ENCODE data around the gene ENTPD8. TPM values are rescaled to one million over a fixed set of nuclear protein-coding genes. Genes with fewer than 3 reads are reported as not detected.

Gene ENTPD8
- total and polyA plus RNA-seq, 2 of the 13 experiments (the other 11 are each of a cell fraction or from before 2014, with no cell fraction given): 0.26 to 0.44 TPM

- no CpG with 5 or more reads among the region's 23 CpGs for WGBS (ENCODE audit: low lambda C conversion rate)
- POLR2A ChIA-PET: no interaction called here
- H3K79me2 ChIP-seq (ENCODE audit: insufficient read depth, low read length): no peaks in the 10 kb centered on the region
- CTCF ChIA-PET (ENCODE audit: low intra/inter-chr PET ratio, low total read pairs): no interaction called here
- H3K27me3 ChIP-seq (ENCODE audit: control insufficient read depth in 1 of 2, insufficient read depth in 2 of 2, low read length in 2 of 2): peaks cover 0 to 3% of the 10 kb centered on the region in 2 experiments; a peak in 2 of 5 replicates
- H3K27ac ChIP-seq (ENCODE audit: extremely low read length, insufficient read depth, low read length): no peak overlapping the region
- FAIRE-seq (no peak), DNase-seq (ENCODE audit: low spot score) (no peak), ATAC-seq (peak; percentile 10; the same call in 1 of the 3 replicates)
- peak overlapping the region in 1 of 3 experiments; percentile 51; a peak in 1 of 6 replicates for H3K4me3 ChIP-seq (replicated peaks in 1 of 3; ENCODE audit: insufficient read depth in 1 of 3, low read depth in 2 of 3, low read length in 3 of 3)
- H4K20me1 ChIP-seq (ENCODE audit: insufficient read depth, low read length): no peaks in the 10 kb centered on the region
- H3K9me3 ChIP-seq (ENCODE audit: low read length): no peaks in the 10 kb centered on the region
- in situ Hi-C loops (cut with HindIII; ENCODE audit: extremely low pct_ligation_motif_present, low pct_unique_long_range_greater_than_20kb) (no loop called here), intact Hi-C loops (cut with micrococcal nuclease; ENCODE audit: unreplicated experiment) (no loop called here)
- no peaks in the 10 kb centered on the region for H3K36me3 ChIP-seq (replicated peaks in 1 of 2; ENCODE audit: control insufficient read depth in 1 of 2, insufficient read depth in 2 of 2, low read length in 2 of 2)
- peak overlapping the region; percentile 28; the same call in 1 of the 2 replicates for H3K9ac ChIP-seq (ENCODE audit: insufficient read depth, low read depth, low read length)
- peaks cover 54% of the 10 kb centered on the region for H3K4me1 ChIP-seq (ENCODE audit: insufficient read depth, low read length)
- H2AFZ ChIP-seq (ENCODE audit: low read length): no peak overlapping the region
- no TSS peak for BruUV-seq (replicated peaks)
- H3K4me2 ChIP-seq (ENCODE audit: low read depth, low read length): peak overlapping the region; percentile 66
- TF ChIP-seq ESRRA (CRISPR knock-in tag; IDR thresholded peaks at IDR 0.05; ENCODE audit: low read depth) (no peak), HMGXB3 (CRISPR knock-in tag; IDR thresholded peaks at IDR 0.05; ENCODE audit: borderline replicate concordance) (0 out of 2 replicates have a peak, but pooled peaks have one; percentile 21), ZFY (CRISPR knock-in tag; IDR thresholded peaks at IDR 0.05) (0 out of 2 replicates have a peak, but pooled peaks have one; percentile 30), SOX6 (IDR thresholded peaks at IDR 0.05) (no peak), SOX6 (CRISPR knock-in tag; IDR thresholded peaks at IDR 0.05) (no peak), SAFB2 (CRISPR knock-in tag; IDR thresholded peaks at IDR 0.05; ENCODE audit: borderline replicate concordance, low read depth) (peak; percentile 34; the same call in 1 of the 2 replicates), ZNF143 (CRISPR knock-in tag; IDR thresholded peaks at IDR 0.05) (no peak), ZNF33A (CRISPR knock-in tag; IDR thresholded peaks at IDR 0.05; ENCODE audit: borderline replicate concordance) (0 out of 2 replicates have a peak, but pooled peaks have one; percentile 64), ZXDC (CRISPR knock-in tag; IDR thresholded peaks at IDR 0.05) (no peak), KLF15 (CRISPR knock-in tag; IDR thresholded peaks at IDR 0.05; ENCODE audit: borderline replicate concordance) (no peak), ZBTB7B (CRISPR knock-in tag; IDR thresholded peaks at IDR 0.05) (no peak), NR2C2 (CRISPR knock-in tag; IDR thresholded peaks at IDR 0.05; ENCODE audit: borderline replicate concordance) (no peak)
- TF ChIP-seq, protein P1, sequence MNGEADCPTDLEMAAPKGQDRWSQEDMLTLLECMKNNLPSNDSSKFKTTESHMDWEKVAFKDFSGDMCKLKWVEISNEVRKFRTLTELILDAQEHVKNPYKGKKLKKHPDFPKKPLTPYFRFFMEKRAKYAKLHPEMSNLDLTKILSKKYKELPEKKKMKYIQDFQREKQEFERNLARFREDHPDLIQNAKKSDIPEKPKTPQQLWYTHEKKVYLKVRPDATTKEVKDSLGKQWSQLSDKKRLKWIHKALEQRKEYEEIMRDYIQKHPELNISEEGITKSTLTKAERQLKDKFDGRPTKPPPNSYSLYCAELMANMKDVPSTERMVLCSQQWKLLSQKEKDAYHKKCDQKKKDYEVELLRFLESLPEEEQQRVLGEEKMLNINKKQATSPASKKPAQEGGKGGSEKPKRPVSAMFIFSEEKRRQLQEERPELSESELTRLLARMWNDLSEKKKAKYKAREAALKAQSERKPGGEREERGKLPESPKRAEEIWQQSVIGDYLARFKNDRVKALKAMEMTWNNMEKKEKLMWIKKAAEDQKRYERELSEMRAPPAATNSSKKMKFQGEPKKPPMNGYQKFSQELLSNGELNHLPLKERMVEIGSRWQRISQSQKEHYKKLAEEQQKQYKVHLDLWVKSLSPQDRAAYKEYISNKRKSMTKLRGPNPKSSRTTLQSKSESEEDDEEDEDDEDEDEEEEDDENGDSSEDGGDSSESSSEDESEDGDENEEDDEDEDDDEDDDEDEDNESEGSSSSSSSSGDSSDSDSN (CRISPR knock-in tag; IDR thresholded peaks at IDR 0.05): 0 out of 2 replicates have a peak, but pooled peaks have one; percentile 19
These were observed 24.0 kb upstream of the ENTPD8 start for GRCh38 chr9:137465000-137465719.
